HG03469 (cell line): ENCODE data around the gene FHIT.
A peak's percentile ranks its signal among the peaks of the same experiment; 100 is the strongest.
"Not testable (repeated sequence)": the region's sequence is repeated elsewhere in the genome, so short reads cannot be mapped to it uniquely, and the experiment has no call there.

Experiments used
- ATAC-seq: cut with Tn5 transposase; IDR thresholded peaks from one replicate; pipeline ENCODE4 v1.9.1; 2021; ENCODE audit warnings: mild to moderate bottlenecking, moderate library complexity, moderate number of reproducible peaks; ENCODE audit not compliant: unreplicated experiment

Gene FHIT

DNA sequence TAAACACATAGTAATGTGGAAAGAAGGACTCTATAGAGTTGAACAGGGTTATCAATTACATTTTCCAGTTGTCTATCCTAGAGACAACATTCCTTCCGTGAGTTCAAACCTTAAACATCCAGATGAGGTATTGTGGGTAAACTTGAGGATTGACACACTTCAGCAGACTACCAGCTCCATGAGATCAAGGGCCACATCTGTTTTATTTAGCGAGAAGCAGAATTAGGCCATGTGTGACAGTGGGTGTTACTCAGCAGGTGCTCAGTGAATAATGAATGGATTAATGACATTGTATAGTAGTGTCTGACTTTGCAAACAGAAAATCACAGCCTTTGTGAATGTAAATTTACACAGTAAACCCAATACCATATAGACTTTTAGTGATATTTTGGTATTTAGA lies 1260.3 kb downstream of the FHIT start:
- ATAC-seq = no peak

DNA sequence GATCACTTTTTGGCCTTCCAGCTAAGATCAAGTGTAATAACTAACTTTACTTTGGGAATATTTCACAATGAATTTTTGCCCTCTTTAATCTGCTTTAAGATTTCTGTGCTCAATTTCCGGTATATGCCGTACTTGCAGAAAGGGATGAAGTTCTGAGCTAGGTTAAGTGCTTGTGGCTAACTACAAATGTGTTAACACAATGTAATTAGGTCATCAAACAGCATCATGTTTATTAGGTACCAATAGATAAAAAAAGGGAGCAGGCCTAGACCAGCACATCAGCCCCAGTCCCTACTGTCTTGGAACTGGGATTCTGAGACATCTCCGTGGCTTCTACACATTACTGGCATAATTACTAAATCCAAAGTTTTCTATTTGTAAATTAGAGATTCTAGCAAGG lies 1268.7 kb downstream of the FHIT start:
- ATAC-seq = no peak

DNA sequence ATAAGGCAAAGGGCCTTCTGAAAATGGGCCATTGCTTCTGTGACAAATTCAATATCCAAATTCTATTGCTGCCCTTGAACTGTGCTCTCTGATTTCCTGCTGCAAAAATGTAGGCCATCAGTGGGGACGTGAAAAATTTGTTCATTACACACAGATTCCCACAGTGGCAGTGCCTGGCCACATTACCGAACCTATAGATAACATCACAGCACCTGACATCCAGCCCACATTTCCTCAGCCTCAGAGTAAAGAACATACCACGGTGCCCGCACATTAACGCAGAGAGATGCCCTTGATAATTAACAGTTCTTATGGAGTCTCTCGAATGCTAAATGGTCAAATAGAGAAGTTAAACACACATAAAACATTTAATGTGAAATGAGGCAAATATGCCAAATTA lies 1269.9 kb downstream of the FHIT start:
- ATAC-seq = no peak

DNA sequence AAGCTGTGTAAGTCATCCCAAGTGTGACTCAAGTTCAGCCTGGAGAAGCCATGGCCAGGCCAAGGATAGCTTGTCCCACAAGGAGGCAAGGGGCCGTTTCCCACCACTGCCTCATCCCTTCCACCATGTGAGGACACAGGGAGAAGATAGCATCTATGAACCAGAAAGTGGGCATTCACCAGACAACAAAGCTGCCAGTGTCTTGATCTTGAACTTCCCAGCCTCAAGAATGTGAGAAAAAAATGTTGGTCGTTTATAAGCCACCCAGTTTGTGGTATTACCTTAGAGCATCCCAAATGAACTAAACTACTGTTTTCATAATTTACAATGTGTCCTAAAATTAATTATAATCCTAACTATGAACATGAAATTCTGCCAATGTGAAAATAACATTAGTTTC lies 1270.7 kb downstream of the FHIT start:
- ATAC-seq = no peak

DNA sequence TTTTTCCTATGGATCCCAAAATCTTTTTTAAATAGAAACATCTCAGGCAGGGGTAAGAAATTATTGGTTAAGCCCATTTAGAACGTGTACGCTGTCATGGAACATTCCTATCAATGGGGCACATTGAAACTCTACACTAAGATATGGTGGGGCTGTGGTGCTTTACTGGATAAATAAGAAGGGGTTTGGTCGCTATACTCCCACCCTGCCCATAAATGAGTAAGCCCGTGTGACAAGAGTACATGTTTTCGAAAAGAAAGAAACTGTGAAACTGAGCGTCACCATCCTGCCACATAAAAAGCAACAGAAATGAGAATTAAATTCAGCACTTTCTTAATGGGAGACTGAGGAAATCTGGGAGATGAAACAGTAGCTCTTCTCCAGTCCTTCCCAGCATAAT lies 1271.7 kb downstream of the FHIT start:
- ATAC-seq = no peak

DNA sequence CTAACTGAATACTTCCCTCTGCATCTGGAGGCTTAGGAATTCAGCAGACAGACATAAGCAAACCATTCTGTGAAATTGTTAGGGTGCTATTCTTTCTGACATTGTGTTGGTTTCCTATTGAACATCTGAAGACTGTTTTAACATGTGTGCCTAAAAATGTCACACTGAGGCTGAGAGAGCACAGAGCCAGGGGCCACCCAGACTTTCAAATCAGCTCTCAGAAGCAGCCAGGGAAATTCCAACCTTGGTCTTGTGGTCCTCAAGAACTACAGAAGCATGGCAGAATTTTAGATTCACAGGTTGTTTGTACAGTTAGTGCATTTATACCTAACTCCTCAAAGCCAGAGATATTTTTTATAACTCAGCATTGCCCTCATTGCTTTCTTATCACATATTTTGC lies 1272.3 kb downstream of the FHIT start:
- peak; percentile 78 for ATAC-seq

DNA sequence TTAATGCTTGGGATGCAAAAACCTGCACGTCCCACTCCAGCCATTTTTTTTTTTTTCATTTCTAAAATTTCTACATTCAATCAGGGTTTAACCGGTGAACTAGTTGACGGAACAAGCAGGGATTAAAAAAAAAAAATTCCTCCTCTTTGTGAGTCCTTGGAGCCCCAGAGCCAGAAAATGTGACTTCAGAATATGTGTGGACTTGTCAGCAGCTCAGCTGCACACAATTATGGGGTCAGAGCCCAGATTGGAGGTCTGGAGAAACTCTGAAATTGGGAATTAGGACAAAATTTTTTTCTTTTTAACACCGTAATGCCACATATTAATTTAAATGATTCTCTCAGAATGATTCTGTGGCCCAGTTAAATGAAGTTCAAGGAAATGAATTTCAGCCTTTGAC lies 1280.5 kb downstream of the FHIT start:
- no peak for ATAC-seq

DNA sequence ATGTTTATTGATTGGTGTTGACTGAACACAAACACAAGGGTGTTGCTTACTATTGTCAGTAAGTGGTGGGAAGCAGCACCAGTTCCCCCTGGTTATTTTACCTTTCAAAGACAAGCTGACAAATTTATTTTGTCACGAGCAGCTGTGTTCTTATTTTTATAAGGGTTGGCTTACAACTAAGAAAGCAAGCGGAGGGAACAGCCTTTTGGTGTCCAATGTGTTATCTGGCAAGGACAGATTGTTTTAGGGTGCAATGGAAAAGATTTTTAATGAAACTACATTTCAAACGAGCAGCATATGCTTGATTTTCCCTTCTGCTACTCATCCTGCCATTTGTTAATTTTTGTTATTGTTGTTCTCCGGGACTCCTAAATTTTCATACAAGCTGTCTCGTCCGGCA lies 1280.9 kb downstream of the FHIT start:
- ATAC-seq = no peak

DNA sequence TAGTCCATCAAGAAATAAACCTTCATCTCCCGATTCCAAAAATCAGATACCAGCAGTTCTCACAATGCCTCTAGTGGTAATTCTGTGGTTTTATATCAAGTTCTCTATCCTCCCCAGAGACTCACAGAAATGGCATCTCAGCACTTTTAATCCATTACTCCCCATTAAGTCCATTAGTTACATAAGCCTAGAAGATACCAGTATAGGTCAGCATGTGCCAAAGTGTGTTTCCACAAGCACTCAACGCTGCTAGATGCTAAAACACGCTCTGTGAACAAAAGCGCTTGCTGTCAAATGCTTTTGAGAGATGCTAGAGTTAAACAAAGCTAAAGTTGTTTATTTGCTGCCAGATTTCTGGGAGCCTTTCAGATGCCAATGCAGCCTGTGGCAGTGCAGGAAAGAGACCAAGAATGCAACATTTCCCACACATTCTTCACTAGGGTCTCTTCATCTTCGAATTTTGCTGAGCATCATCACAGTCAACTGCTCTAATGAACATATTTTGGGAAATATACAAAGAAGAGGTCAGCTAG lies 1282.7 kb downstream of the FHIT start:
- no peak for ATAC-seq

DNA sequence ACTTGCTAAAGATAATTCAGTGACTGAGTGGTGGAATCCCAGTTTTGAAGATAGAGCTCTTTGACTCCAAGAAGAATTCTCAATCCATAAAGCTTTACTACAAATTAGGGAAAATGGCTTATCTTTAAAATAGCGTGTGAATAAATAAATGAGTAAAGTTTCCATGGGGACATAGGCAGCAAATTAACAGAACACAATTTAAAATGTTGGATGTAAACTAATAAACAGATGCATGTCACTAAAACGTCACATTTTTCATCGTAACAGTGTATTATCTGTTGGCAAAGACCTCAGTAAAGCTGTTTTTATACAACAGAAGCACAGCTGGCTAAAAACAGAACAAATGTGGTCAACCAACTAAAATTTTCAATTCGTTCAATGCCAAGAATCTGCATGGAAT lies 1287.6 kb downstream of the FHIT start:
- no peak for ATAC-seq

DNA sequence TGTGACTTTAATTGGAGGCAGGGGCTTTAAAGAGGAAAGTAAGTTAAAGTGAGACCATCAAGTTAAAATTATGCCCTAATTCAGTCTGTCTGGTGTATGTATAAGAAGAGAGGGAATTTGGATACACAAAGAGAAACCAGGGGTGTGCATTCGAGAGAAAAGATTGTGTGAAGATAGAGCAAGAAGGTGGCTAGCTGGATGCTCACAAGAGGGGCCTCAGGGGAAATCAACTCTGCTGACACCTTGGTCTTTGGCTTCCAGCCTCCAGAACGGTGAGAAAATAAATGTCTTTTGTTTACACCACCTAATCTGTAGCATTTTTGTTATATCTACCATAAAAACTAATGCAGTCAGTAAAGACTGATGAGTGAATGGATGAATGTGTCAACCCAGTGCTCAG lies 1294.1 kb downstream of the FHIT start:
- ATAC-seq = no peak

DNA sequence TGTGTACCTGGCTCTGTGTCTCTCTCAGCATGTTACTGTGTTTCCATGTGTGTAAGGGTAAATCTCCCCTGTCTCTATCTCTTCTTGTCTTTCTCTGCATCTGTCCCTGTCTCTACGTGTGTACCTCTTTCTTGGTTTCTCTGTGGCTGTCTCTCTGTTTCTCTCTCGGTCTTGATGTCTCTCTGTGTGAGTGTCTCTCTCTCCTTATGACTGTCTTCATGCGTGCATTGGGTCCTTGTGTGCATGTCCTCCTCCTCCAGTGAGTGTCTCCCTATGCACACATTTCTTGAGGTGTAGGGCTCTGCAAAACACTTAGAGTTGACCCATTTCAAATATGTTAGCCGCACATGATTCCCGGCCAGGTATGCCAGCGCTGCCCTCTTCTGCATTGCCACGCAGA lies 1298.1 kb downstream of the FHIT start:
- ATAC-seq = no peak

DNA sequence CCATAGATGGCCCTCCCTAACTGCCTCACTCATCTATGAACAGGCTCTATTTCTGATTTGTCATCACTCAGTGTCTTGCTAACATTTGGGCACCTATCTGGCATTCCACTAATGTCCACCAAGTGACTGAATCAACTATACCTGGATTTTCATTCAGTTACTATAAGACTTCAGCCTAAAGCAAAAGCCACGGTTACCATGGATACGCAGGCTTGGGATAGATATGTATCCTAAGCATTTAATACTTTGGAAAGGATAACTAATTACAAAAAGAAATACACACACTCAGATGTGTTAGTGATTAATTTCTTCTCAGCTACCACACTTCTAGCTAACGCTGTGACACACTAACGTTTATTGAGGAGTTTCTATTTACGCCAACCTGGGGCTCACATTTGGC lies 1301.9 kb downstream of the FHIT start:
- no peak for ATAC-seq

DNA sequence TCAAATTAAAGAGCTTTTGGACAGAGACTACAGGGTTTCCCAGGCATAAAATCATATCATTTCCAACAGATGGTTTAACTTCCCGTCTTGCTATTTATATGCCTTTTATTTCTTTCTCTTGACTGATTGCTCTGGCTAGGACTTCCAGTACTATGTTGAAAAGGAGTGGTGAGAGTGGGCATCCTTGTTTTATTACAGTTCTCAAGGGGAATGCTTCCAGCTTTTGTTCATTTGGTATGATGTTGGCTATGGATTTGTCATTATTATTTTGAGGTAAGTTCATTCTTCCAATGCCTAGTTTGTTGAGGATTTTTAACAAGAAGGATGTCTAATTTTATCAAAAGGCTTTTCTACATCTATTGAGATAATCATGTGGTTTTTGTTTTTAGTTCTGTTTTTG lies 1304.9 kb downstream of the FHIT start:
- ATAC-seq = no peak

DNA sequence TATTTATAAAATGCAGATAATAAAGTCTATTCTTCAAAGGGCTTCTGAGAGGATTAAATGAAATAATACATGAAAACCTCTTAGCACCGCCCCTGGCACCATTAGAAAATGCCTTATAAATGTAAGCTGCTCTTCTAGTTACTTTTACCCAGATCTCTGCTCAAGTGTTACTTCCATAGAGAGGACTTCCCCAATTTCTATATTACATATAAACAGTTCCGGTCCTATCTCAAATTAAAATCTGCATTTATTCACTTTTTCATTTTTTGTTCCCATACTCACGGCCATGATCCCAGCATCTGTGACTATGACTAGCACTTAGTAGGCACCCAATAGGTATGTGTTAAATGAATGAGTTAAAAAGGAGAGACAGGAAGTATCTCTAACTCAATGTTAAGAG lies 1310.5 kb downstream of the FHIT start:
- ATAC-seq = no peak

DNA sequence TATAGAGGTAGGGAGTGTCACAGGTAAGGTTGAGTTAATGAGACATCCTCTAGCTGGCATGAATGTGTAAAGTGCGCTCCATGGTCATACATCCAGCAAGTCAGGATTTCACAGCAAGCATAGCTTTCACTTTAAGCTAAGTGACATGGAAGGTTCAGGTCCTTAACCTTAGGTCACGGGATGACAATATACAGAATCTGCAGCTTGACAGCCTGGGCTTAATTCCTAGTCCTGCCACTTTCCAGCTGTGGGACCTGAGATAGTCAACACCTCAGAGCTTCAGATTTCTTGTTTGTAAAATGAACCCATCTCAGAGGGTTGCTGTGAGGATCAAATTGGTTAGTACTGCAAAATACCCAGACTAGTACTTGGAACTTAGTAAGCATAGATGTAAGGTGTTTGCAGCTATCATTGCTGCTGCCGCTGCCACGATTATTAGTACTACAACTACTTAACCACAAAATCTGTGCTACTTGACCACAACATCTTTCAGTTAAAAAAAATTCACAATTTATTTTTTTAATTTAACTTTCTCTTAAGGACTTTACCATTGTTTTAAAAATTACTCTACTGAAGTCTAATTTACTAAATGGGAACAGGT lies 1311.3 kb downstream of the FHIT start:
- no peak for ATAC-seq

DNA sequence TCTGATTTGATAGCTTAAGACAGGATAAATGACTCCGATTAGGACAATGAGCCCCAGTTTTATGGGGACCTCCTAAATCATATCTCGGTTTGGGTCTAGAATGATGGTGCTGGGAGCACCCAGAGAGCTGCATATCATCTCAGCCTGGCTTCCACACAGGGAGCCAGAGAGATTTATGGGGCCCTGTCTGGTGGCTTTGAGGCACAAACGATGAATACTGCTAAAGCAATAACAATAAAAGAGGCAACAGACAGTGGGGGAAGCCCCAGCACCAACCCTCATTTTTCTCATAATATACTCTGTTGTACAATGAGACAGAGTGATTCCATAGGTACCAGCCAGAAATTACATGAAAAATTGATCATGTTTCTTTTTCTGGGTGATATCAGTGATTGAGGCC lies 1312.4 kb downstream of the FHIT start:
- ATAC-seq = no peak

DNA sequence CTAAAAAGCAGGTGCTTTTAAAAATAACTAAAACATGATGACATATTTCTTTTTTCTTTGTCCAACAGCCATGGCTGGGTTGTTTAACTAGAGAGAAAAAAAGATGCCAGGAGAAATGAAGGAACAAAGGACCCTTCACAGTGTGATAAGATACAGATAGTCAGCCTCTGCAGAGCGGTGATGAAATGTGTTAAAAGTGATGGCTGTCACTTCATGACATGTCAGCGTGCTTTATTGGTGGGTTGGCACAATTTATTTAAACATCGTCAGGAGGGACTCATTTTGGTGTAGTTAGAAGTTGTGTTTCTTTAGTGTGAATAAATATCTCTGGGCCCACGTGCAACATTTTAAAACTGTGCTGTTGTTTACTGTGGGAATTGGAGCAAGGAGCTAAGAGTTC lies 1314.1 kb downstream of the FHIT start:
- ATAC-seq = no peak

DNA sequence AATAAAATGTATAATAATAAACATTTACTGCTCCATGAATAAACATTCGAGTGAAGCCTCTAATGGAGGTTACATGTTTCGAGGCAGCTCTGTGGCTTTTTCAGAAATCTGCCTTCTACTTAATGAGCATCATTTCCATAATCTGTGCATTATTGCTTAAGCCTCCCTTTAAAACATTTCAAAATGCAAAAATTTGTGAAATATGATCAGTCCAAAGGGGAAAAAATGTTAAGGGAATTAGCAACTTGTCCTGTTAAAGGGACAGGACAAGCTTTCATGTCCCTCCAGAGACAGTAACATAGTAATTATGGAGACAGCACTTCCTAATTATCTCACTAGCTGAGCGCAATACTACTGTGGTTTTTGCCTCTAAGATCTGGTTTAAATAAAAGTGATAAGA lies 1314.8 kb downstream of the FHIT start:
- ATAC-seq = no peak

DNA sequence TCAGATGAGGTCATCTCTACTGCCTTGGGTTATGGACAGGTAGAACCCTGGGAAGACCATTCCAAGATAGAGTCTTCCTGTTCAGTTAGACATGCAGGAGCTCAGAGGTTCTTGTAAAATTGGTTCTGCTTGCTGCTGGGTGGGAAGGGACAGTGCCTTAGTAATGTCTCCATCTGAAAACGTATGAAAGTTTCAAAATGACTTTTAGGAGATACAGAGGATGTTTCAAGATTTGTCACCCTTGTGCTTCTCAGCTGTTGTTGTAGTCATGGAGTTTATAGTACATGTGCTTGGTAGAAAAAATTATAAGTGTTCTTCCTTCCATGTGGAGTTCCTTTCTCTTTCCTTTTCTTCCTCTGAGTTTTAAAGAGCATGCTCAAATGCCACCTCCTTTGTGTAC lies 1316.2 kb downstream of the FHIT start:
- peak; percentile 99 for ATAC-seq

DNA sequence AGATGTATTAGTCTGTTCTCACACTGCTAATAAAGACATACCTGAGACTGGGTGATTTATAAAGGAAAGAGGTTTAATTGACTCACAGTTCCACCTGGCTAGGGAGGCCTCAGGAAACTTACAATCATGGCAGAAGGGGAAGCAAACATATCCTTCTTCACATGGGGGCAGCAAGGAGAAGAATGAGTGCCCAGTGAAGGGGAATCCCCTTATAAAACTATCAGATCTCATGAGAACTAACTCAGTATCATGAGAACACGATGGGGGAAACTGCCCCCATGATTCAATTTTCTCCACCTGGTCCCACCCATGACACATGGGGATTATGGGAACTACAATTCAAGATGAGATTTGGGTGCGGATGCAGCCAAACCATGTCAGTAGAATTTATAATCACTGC lies 1316.7 kb downstream of the FHIT start:
- not testable (repeated sequence) for ATAC-seq

DNA sequence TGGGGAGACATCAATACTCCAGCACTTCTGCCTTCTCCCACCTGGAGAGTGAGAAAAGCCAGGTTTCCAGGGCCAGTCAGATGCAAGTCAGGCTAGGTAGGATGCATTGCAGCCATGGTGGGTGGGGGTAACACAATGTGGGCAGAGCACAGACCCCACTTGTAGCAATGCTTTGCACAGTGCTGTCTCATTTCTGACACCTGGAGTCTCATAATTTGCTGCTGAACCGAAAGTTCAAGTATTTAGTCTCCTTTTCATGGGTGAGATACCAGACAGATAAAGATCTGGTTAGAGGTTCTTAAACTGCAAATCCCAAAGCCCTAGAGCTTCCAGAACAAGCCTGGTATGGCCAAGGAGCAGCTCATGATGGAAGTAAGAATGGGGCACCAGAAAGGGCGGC lies 1321.1 kb downstream of the FHIT start:
- ATAC-seq = no peak

DNA sequence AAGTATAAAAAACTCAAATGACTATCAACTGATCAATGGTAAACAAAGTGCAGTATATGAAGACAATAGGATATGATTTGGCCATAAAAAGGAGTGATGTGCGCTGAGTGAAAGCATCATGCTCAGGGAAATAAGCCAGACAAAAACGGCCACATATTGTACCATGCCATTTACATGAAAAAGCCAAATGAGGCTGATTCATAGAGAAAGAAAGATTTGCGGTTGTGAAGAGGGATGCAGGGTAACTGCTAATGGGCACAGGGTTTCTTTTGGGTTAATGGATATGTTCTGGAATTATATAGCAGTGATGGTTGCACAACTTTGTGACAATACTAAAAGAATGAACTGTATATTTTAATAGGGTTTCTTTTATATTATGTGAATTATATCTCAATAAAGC lies 1324.2 kb downstream of the FHIT start:
- ATAC-seq = no peak
